HG02943 (cell line): ENCODE results near the gene MSL1.
A peak's percentile ranks its signal among the peaks of the same experiment; 100 is the strongest.
"Not testable (repeated sequence)": the region's sequence is repeated elsewhere in the genome, so short reads cannot be mapped to it uniquely, and the experiment has no call there.

Experiments
- ATAC-seq: cut with Tn5 transposase; IDR thresholded peaks from one replicate; pipeline ENCODE4 v1.9.1; 2021; ENCODE audit warnings: mild to moderate bottlenecking, low read depth, moderate library complexity; ENCODE audit not compliant: unreplicated experiment

MSL1 gene

DNA sequence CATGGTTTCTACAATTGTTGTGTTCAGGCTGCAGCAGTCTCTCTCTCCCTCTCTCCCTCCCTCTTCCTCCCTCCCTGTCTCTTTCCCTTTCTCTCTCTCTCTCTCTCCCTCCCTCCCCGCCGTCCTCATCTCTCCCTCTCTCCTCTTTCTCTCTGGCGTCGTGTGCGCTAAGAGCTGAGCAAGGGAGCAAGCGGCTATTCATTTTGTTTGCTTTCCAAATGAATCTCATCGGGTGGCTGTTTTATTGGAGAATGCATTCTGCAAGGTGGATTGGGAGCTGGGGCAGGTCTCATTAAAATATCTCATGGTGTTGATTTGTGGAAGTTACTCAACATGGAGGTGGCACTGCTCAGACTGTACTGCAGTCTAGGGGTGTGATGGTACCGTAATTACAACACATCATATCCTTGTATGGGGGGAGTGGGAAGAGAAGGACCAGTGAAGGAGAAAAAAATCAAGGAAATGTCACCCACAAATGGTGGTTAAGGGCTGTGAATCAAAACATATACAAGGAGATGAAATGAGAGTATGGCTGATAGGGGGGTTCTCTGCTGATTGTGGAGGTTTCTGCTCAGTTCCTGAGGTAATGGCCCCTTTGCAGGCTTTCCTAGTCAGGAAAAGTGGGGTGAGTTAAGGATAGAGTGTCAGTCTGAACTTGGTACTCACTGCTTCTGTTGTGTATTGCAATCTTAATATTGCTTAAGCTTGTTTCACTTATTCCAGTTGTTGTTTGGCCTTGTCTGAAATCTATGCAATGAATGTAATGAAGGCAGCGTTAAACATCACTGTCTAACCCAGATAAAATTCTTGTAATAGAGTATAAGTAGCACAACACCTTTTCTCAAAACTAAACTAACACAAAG is 2.7 kb downstream of the MSL1 start:
- ATAC-seq = no peak

DNA sequence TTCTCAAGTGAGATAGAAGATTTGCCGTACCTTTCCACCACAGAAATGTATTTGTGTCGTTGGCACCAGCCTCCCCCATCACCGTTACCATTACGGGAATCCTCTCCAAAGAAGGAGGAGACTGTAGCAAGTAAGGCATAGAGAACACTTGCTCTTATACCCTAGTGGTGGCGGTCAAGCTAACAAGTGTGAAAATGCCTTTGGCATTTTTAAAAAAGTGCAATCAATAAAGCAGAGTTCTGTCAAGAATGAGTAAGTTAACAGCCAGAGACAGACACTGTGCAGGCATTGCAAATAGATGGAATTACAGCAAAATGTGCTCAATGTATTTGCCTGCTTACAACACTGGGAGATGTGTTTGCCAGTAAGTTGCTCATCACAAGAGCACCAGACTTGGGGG is 7.7 kb downstream of the MSL1 start:
- no peak for ATAC-seq

DNA sequence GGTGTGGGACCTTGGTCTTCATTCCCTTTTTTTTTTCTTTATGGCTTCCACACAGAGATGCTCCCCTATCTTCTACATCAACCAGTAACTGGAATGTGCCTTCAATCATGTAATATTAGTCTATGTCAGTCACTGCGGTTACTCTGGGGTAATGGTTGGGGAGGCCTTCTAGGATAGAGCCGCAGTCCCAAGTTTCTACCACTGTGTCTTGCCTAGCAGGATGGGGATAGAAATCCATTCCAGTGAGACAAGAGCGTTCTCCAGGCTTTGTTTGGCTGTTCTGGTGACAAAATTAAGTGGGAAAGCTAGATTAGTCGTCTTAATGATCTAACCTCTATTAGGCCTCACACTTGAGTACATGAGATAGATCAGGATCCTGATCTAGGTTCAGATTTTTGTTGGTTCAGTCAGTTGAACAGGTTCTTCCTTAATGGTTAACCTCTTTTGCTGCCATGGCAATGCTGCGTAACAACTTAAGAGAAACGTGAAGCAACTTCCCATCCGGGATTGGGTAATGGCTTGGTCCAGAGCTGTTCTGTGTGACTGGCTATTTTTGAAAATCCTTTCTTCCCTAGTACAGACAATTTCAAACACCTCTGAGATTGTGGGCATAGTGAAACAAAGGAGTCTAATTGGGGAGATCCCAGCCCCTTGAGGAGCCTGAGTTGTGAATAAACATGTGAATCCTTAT is 8.7 kb downstream of the MSL1 start:
- ATAC-seq = no peak

DNA sequence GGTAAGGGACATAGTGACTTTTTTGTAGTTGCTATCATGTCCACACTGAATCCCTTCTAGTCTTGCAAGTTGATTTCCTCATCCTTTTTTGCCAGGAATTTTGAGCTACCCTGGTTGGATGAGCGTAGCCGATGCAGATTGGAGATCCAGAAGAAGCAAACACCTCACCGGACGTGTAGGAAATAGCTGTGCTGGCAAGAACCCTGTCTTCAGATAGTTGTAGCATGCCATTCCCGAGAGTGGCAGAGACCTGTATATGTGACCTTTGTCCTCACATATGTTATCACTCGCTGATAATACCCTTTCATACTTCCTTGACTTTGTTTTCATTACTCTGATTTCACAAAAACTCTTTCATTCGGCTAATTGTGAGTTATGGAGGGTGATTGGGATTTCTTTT is 12.4 kb downstream of the MSL1 start:
- ATAC-seq = no peak

DNA sequence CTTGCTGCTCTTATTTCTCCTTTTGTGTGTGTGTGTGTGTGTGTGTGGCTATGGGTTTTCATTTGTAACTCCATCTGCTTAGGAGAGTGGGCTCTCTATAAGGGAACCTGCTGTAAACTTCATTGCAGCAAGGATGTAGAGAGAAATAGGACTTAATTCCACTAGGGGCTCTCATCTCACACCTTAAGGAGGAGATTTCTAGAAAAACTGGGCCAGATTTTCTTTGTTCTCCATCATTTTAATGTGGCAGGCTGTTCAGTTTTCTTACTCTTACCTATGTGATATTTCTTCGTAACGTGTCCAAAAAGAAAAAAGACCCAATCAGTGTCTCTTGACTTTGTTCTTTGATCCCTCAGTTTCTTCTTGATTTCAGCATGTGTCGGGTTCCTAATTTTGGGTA is 14.0 kb downstream of the MSL1 start:
- ATAC-seq = no peak

DNA sequence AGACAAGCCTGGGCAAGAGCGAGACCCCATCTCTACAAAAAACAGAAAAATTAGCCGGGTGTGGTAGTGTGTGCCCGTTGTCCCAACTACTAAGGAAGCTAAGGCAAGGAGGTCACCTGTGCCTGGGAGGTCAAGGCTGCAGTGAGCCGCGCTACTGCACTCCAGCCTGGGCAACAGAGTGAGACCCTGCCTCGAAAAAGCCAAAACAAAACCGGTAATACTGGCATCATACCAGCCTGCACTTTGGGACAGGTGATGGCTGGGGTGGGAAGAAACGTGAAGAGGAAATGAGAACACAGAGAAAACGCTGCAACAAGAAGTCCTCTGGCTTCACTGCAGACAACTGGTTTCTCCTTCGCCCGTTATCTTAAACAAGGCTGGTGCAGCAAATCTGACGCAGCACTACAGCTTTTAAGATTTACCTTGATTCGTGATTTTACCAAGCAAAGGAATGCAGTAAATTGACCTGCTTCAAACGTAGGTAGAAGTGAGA is 17.8 kb downstream of the MSL1 start:
- ATAC-seq = peak; percentile 13

DNA sequence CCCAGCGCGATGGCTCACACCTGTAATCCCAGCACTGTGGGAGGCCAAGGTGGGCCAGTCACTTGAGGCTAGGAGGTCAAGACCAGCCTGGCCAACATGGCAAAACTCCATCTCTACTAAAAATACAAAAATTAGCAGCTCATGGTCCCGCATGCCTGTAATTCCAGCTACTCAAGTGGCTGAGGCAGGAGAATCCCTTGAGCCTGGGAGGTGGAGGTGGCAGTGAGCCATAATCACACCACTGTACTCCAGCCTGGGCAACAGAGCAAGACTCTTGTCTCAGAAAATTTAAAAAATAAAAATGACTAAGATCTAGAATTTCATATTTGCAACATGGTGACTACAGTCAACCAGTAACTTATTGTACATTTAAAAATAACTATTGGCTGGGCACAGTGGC is 21.4 kb downstream of the MSL1 start:
- not testable (repeated sequence) for ATAC-seq

DNA sequence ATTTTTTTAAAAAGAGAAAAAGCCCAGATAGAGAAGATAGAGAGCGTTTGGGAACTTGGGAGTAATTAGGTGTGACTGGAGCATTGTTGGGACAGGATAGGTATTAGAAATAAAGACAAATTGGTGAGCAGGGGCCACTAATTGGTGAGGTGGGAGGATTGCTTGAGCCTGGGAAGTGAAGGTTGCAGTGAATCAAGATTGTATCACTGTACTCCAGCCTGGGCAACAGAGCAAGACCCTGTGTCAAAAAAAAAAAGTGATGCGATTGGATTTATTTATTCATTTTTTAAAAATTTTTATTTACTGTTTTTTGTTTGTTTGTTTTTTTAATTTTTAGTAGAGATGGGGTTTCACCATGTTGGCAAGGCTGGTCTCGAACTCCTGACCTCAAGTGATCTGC is 23.7 kb downstream of the MSL1 start:
- ATAC-seq = no peak

DNA sequence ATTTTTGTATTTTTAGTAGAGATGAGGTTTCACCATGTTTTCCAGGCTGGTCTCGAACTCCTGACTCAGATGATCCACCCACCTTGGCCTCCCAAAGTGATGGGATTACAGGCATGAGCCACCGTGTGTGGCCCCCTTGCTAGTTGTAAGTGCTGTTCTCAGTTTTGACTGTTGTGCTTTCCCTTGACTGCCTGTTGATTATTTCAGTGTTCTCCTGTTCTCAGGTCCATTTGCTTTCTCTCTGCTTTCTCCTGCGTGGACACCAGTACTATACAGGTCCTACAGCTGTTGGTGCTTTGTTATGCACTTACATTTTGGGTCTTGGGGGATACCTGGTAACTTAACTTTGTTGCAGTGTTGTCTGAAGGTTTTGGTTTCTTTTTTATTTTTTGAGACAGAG is 26.8 kb downstream of the MSL1 start:
- ATAC-seq = no peak

DNA sequence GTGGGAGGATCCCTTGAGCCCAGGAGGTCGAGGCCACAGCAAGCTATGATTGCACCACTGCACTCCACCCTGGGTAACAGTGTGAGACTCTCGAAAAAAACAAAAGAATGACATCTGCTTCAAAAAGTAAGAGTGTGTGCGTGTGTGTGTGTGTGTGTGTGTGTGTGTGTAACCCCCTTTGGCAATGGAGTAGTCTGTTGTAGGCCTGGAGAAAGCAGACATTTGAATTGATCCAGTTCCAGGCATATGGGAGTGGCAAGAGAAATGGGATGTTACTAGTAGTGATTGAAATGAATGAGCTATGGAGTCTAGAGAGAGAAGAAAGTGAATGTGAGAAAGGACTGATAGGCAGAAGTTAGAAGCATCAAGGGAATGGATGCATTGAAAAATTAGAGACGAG is 28.5 kb downstream of the MSL1 start:
- ATAC-seq = no peak

DNA sequence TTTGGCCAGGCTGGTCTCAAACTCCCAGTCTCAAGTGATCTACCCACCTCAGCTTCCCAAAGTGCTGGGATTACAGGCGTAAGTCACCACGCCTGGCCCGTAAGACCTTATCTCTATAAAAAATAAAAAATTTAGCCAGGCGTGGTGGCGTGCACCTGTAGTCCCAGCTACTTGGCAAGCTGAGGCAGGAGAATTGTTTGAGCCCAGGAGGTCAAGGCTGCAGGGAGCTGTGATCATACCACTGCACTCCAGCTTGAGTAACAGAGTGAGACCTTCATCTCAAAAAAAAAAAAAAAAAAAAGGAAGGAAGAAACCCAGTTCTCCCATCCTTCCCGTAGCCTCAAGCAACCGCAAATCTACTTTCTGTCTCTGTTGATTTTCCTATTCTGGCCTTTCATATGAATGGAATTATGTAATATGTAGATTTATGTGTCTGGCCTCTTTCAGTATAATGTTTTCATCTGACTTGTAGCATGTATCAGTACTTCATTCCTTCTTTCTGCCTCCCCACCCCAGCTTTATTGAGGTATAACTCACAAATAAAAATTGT is 29.7 kb downstream of the MSL1 start:
- ATAC-seq = no peak

DNA sequence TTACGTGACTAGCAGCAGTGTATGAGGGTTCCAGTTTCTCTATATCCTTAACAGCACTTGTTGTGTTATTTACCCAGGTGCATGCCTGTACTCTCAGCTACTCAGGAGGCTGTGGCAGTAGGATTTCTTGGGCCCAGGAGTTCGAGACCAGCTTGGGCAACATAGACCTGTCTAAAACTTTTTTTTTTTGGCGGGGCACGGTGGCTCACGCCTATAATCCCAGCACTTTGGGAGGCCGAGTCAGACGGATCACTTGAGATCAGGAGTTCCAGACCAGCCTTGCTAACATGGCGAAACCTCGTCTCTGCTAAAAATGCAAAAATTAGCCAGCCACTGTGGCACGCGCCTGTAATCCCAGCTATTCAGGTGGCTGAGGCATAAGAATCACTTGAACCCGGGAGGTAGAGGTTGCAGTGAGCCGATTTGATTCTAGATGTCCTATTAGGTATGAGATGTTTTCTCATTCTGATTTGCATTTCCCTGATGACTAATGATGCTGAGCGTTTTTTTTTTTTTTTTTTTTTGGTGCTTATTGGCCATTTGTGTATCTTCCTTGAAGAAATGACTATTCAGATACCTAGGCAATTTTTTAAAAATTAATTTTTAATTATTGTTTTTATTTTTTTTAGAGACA is 31.9 kb downstream of the MSL1 start:
- no peak for ATAC-seq

DNA sequence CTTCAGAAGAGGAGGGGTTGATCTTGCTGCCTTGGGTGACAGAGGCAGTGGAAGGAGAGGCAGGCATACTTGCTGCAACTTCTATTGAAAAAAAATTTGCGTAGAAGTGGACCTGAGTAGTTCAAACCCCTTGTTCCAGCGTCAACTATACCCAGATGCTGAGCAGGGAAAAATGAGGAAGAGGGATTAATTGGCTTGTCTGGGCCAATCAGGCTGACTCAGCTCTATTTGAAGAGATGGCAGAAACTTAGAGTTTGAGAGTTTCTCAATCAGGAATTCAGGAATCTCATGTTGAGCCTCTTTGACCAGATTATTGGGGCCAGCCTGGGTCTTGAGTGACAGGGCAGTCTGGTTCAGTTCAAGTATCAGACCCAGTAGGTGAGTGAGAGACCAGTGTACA is 36.2 kb downstream of the MSL1 start:
- no peak for ATAC-seq

DNA sequence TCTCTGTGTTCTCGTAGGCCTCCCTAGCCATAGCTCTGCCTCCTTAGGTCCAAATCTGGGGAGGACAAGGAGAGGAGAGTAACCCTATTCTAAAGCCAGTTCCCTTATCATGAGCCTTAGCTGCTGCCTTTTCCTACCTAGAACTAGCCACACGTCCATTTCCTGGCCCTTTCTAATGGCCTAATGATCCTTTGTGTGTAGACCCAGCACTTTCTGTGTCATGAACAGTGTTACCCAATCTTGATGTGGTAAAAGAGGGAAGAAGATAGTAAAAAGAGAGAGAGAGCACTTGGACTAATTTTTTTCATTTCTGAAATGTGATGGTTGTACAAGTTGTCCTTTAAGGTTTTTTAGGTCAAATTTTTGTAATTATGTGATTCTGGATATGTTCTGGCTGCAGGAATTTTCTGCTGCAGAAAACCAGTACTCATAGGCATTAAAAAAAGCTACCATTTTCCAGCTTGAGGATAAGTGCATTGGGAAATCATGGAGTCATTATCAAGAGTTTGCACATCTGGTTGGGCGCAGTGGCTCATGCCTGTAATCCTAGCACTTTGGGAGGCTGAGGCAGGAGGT is 36.8 kb downstream of the MSL1 start:
- ATAC-seq = no peak

DNA sequence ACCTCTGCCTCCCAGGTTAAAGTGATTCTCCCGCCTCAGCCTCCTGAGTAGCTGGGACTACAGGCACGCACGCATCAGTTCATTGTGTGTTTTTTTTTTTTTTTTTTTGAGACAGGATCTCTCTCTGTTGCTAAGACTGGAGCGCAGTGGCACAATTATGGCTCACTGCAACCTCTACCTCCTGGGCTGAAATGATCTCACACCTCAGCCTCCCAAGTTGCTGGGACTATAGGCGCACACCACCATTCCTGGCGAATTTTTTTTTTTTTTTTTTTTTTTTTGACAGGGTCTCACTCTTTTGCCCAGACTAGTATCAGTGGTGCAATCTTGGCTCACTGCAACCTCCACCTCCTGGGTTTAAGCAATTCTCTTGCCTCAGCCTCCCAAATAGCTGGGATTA is 37.7 kb downstream of the MSL1 start:
- ATAC-seq = no peak

DNA sequence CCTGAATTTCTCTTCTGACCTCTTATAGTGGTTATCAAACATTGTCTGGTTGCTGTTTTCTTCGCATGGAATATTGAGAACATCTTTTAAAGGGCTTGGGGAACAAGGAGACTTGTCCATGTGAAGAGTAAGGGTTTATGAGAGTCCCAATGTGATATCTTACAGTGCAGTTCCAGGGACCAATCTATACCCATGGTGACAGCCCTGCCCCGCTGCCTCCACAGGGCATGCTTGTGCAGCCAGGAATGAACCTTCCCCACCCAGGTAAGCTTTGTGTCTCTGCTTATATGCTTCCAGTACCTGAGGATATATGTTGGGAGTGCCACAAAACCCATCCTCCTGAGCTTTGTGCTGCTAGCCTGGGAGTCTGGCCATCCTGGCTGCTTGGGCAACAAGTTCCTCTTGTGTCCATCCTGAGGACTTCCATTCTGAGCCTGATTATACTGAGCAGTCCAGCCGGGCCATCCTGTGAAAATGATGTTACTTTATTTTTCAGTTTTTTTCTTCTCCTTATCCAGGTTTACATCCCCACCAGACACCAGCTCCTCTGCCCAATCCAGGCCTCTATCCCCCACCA is 46.0 kb downstream of the MSL1 start:
- ATAC-seq = no peak

DNA sequence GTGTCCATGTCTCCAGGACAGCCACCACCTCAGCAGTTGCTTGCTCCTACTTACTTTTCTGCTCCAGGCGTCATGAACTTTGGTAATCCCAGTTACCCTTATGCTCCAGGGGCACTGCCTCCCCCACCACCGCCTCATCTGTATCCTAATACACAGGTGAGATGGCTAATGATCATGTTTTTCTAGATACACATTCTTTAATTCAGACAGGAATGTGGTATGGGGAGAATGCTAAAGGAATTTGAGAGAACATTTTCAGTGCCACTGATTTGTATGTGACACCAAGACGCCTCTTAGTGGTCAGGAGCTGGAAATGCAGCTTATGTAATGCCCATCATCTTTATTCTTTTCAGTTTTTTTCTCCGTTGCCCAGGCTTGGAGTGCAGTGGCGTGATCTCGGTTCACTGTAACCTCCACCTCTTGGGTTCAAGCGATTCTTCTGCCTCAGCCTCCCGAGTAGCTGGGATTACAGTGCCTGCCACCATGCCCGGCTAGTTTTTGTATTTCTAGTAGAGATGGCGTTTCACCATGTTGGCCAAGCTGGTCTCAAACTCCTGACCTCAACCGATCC is 46.6 kb downstream of the MSL1 start:
- no peak for ATAC-seq

DNA sequence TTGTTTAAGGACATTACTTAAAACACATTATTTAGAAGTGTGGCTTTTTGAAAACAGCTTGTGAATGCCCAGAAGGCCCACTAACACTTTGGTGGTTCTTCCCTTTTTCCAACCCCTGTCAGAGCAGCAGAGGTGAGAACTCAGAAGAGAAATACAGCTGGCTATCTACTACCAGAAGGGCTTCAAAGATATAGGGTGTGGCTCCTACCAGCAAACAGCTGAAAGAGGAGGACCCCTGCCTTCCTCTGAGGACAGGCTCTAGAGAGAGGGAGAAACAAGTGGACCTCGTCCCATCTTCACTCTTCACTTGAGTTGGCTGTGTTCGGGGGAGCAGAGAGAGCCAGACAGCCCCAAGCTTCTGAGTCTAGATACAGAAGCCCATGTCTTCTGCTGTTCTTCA is 48.6 kb downstream of the MSL1 start:
- ATAC-seq = no peak

DNA sequence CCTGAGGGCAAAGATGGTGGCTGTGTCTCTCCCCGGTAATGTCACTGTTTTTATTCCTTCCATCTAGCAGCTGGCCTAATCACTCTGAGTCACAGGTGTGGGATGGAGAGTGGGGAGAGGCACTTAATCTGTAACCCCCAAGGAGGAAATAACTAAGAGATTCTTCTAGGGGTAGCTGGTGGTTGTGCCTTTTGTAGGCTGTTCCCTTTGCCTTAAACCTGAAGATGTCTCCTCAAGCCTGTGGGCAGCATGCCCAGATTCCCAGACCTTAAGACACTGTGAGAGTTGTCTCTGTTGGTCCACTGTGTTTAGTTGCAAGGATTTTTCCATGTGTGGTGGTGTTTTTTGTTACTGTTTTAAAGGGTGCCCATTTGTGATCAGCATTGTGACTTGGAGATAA is 50.0 kb downstream of the MSL1 start:
- ATAC-seq = no peak

DNA sequence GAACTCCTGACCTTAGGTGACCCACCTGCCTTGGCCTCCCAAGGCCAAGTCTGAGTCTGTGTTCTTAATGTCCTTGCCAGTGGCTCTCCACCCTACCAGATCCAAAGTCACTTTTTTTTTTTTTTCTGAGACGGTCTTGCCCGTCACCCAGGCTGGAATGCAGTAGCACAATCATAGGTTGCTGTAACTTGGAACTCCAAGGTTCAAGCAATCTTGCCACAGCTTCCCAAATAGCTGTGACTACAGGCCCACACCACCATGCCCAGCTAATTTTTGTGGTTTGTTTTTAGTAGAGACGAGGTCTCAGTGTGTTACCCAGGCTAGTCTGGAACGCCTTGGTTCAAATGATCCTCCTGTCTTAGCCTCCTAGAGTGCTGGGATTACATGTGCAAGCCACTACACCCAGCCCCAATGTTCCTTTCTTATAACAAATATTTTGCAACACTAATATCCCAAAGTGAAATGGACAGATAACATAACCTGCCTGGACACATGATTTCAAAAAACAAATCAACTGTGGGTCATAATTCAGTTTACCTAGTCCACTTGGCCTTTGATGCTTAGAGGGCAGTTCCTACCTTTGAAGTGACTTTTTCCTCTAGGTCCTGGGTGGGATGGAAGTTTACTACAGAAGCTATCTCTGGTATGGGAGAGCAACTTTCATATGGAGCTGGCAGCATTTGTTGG is 51.5 kb downstream of the MSL1 start:
- no peak for ATAC-seq
